ENCODE data around the gene OPCML. TPM values are rescaled to one million over a fixed set of nuclear protein-coding genes. Genes with fewer than 3 reads are reported as not detected.

The OPCML gene
- total and polyA plus RNA-seq, 2 donors, result 0.06 to 2.3 TPM

DNA sequence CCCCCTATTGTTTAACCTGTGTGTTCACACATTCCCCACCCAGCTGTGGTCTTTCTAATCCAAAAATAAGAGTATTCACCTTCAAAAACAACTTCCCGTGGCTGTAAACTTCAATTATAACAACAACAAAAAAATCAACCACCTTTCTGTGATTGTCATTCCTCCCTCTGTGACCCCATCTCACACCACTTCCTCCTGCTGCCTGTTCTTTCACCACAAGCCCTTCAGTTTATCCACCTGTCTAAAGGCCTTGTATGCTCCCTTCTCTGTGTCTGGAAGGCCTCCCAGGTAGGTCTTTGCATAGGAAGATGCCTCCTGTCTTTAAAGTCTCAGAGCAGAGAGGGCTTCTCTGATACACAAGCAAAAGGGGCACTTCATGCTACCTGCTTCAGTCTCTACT, 707.7 kb downstream of the OPCML start:
- Histone ChIP-seq H3K36me3 (ENCODE audit: insufficient read depth) (no peaks in the 10 kb centered on the region), H3K4me3 (ENCODE audit: low read depth, low read length) (no peak overlapping the region), H3K27ac (ENCODE audit: low read depth) (no peak overlapping the region), H3K4me1 (ENCODE audit: insufficient read depth) (no peaks in the 10 kb centered on the region)
- WGBS, result 57% methylated on average over 1 of the region's 1 CpG
- DNase-seq (ENCODE audit: extremely low spot score), result no peak

GRCh38 chr11:132822276-132822675, 710.0 kb downstream of the OPCML start:
- 94% methylated on average over 5 of the region's 5 CpGs for WGBS
- H3K4me3 ChIP-seq (ENCODE audit: low read depth, low read length), result no peak overlapping the region
- no peak overlapping the region for H3K27ac ChIP-seq (ENCODE audit: low read depth)
- H3K36me3 ChIP-seq (ENCODE audit: insufficient read depth), result no peaks in the 10 kb centered on the region
- no peak for DNase-seq (ENCODE audit: extremely low spot score)
- no peaks in the 10 kb centered on the region for H3K4me1 ChIP-seq (ENCODE audit: insufficient read depth)

DNA sequence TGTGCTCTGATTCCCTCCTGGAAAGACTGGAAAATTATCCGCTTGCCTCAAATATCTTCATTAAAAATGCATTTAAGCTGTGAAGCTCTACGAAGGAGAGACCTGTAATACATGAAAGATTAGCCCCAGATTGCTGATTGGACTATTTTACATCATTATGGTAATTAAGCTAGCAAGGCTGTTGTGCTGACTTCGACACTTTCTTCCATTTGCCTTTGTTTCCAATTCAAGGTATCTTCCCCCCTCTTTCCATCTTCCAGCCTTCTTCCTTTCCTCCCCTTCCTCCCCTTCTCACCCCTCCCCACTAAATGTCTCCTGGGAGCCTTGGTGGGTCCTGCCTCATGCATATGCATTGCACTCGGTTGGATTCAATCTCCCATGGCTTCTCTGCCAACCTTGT, 710.8 kb downstream of the OPCML start:
- no peaks in the 10 kb centered on the region for H3K36me3 ChIP-seq (ENCODE audit: insufficient read depth)

DNA sequence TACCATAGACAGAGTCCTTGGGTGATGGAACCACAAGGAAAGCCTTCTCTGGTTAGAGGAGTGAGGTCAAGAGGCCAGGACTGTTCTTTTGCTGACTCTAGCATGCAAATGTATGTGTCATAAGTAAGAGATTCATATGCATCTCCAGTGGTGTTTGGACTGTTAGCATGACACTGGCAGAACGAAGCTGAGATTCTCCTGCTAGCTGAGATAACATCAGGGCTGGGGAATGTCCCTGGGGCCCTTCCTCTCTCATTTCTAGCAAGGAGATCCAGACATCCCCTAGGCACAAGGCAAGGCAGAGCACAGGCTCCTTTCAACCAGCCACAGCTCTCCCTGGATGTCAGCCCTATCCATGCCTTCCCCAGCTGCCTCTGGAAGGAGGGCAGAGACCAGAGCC, 711.3 kb downstream of the OPCML start:
- no peaks in the 10 kb centered on the region for H3K4me1 ChIP-seq (ENCODE audit: insufficient read depth)
- DNase-seq (ENCODE audit: extremely low spot score), result no peak
- H3K36me3 ChIP-seq (ENCODE audit: insufficient read depth), result no peaks in the 10 kb centered on the region
- 26% methylated on average over 1 of the region's 1 CpG for WGBS
- no peak overlapping the region for H3K4me3 ChIP-seq (ENCODE audit: low read depth, low read length)
- no peak overlapping the region for H3K27ac ChIP-seq (ENCODE audit: low read depth)

More for the DNA sequence above, 710.8 kb downstream of the OPCML start:
- no peak for DNase-seq (ENCODE audit: extremely low spot score)
- H3K4me3 ChIP-seq (ENCODE audit: low read depth, low read length), result no peak overlapping the region
- H3K4me1 ChIP-seq (ENCODE audit: insufficient read depth), result no peaks in the 10 kb centered on the region
- H3K27ac ChIP-seq (ENCODE audit: low read depth), result no peak overlapping the region
- 71% methylated on average over 4 of the region's 4 CpGs for WGBS

DNA sequence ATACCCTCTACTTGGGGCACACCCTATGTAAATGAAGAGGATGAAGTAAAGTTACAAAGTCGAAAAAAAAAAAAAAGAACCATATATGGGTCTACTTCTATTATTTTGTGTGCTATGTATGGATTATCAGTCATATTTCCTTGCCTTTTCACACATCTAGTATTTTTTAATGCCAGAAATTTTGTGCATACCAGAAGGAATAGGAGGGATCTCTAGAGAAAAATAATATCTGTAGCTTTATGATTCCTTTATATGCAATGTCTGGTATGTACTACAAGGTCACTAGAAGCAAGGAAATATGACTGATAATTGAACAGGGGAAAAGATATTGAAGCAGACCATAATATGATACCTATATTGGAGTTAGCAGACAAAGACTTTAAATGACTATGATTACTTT, 713.4 kb downstream of the OPCML start:
- WGBS, result 75% methylated on average over 1 of the region's 1 CpG
- no peaks in the 10 kb centered on the region for H3K36me3 ChIP-seq (ENCODE audit: insufficient read depth)
- no peak for DNase-seq (ENCODE audit: extremely low spot score)

GRCh38 chr11:132817387-132817786, 714.9 kb downstream of the OPCML start:
- H3K4me3 ChIP-seq (ENCODE audit: low read depth, low read length), result no peak overlapping the region
- no peaks in the 10 kb centered on the region for H3K4me1 ChIP-seq (ENCODE audit: insufficient read depth)
- no peaks in the 10 kb centered on the region for H3K36me3 ChIP-seq (ENCODE audit: insufficient read depth)
- no peak for DNase-seq (ENCODE audit: extremely low spot score)
- H3K27ac ChIP-seq (ENCODE audit: low read depth), result no peak overlapping the region
- WGBS, result 81% methylated on average over 1 of the region's 1 CpG

More for the DNA sequence above, 713.4 kb downstream of the OPCML start:
- H3K4me1 ChIP-seq (ENCODE audit: insufficient read depth), result no peaks in the 10 kb centered on the region
- no peak overlapping the region for H3K4me3 ChIP-seq (ENCODE audit: low read depth, low read length)
- H3K27ac ChIP-seq (ENCODE audit: low read depth), result no peak overlapping the region

DNA sequence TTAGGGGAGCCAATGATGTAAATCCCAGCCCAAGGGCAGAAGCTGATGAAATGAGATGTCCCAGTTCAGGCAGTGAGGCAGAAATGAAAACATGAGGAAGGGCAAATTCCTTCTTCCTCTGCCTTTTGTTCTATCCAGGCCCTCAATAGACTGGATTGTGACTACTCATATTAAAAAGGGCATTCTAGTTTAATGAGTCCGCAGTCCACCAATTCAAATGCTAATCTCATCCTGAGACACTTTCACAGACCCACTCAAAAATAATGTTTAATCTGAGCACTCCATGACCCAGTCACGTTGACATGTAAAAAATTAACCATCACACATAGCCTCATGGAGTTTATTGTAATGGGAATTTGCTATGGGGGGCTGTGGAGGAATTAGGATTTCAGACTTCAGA, 717.9 kb downstream of the OPCML start:
- 74% methylated on average over 2 of the region's 2 CpGs for WGBS
- Histone ChIP-seq H3K36me3 (ENCODE audit: insufficient read depth) (no peaks in the 10 kb centered on the region), H3K4me1 (ENCODE audit: insufficient read depth) (no peaks in the 10 kb centered on the region), H3K4me3 (ENCODE audit: low read depth, low read length) (no peak overlapping the region), H3K27ac (ENCODE audit: low read depth) (no peak overlapping the region)
- no peak for DNase-seq (ENCODE audit: extremely low spot score)

GRCh38 chr11:132811649-132812048, 720.7 kb downstream of the OPCML start:
- Histone ChIP-seq H3K4me3 (ENCODE audit: low read depth, low read length) (no peak overlapping the region), H3K36me3 (ENCODE audit: insufficient read depth) (no peaks in the 10 kb centered on the region), H3K4me1 (ENCODE audit: insufficient read depth) (no peaks in the 10 kb centered on the region), H3K27ac (ENCODE audit: low read depth) (no peak overlapping the region)
- DNase-seq (ENCODE audit: extremely low spot score), result no peak
- 81% methylated on average over 6 of the region's 6 CpGs for WGBS

- DNase-seq (ENCODE audit: extremely low spot score), result no peak
- 72% methylated on average over 6 of the region's 6 CpGs for WGBS
Observed at GRCh38 chr11:132809070-132809469, 723.2 kb downstream of the OPCML start.

GRCh38 chr11:132804258-132804657, 728.0 kb downstream of the OPCML start:
- Histone ChIP-seq H3K4me3 (ENCODE audit: low read depth, low read length) (no peak overlapping the region), H3K4me1 (ENCODE audit: insufficient read depth) (no peaks in the 10 kb centered on the region), H3K27ac (ENCODE audit: low read depth) (no peak overlapping the region), H3K36me3 (ENCODE audit: insufficient read depth) (no peaks in the 10 kb centered on the region)
- WGBS, result 79% methylated on average over 4 of the region's 4 CpGs
- no peak for DNase-seq (ENCODE audit: extremely low spot score)

More at GRCh38 chr11:132809070-132809469, 723.2 kb downstream of the OPCML start:
- Histone ChIP-seq H3K27ac (ENCODE audit: low read depth) (no peak overlapping the region), H3K4me3 (ENCODE audit: low read depth, low read length) (no peak overlapping the region), H3K36me3 (ENCODE audit: insufficient read depth) (no peaks in the 10 kb centered on the region), H3K4me1 (ENCODE audit: insufficient read depth) (no peaks in the 10 kb centered on the region)

GRCh38 chr11:132803436-132803835, 728.9 kb downstream of the OPCML start:
- whole genome bisulfite sequencing, result 82% methylated on average over 2 of the region's 2 CpGs
- DNase-seq (ENCODE audit: extremely low spot score), result no peak

GRCh38 chr11:132802947-132803346, 729.4 kb downstream of the OPCML start:
- Histone ChIP-seq H3K4me3 (ENCODE audit: low read depth, low read length) (no peak overlapping the region), H3K27ac (ENCODE audit: low read depth) (no peak overlapping the region), H3K4me1 (ENCODE audit: insufficient read depth) (no peaks in the 10 kb centered on the region), H3K36me3 (ENCODE audit: insufficient read depth) (no peaks in the 10 kb centered on the region)
- WGBS, result 49% methylated on average over 4 of the region's 4 CpGs
- no peak for DNase-seq (ENCODE audit: extremely low spot score)

More at GRCh38 chr11:132803436-132803835, 728.9 kb downstream of the OPCML start:
- no peak overlapping the region for H3K4me3 ChIP-seq (ENCODE audit: low read depth, low read length)
- no peaks in the 10 kb centered on the region for H3K36me3 ChIP-seq (ENCODE audit: insufficient read depth)
- no peaks in the 10 kb centered on the region for H3K4me1 ChIP-seq (ENCODE audit: insufficient read depth)
- no peak overlapping the region for H3K27ac ChIP-seq (ENCODE audit: low read depth)

DNA sequence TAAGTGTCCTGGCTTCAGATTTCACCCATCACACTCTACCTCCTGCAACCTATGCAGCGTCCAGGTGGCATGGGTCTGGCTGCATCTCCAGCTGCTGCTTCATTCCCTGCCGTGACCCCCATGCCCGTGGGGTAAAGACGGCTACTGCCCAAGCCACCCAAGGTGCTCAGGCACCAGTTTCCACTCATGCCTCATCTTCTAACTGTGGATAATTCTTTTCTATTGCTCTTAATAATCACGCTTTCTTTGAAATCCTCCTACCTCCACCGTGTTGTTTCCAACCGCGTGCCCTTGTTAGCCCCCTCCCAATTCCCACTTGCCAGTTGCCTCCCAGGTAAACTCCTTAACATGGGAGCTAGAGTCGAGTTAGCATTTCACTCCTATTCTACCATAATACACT, 738.5 kb downstream of the OPCML start:
- Histone ChIP-seq H3K4me3 (ENCODE audit: low read depth, low read length) (no peak overlapping the region), H3K36me3 (ENCODE audit: insufficient read depth) (no peaks in the 10 kb centered on the region), H3K4me1 (ENCODE audit: insufficient read depth) (no peaks in the 10 kb centered on the region), H3K27ac (ENCODE audit: low read depth) (no peak overlapping the region)
- DNase-seq (ENCODE audit: extremely low spot score), result no peak
- 81% methylated on average over 9 of the region's 9 CpGs for WGBS

DNA sequence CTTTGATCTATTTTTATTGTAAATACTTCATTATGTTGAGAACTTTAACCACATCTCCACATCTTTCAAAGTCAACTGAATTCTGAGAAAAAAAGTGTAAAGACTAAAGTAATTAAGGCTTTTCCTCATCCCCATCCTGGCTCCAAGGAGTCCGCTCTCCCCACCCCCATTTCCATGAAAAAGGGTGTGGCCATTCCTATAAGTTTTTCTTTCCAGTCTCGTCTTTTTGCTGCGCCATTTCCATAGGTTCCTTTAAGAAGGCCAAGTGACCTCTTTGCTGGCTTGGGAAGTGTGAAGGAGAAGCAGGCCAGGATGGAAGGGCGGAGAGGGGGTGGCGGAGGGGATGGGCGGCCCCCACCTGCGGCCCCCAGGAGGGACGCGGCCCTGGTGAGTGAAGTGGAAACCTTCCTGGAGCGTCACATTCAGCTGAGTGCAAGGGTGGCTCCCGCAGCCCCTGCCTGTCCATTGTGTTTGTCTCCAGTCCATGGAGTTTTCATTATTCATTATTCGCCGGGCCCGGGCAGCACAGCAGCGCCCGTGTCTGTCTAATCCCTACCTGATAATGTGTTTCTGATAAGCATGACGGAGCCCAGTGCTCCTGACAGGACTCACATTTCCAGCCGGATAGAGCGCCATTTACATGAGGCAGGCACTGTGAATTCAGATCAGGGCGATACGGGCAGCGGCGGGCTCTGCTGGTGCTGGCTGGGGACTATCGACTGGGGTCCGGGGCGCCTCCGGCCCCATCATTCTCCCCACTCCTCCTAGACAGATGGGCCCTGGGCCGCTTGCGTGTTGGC, 739.8 kb downstream of the OPCML start:
- Histone ChIP-seq H3K4me1 (ENCODE audit: insufficient read depth) (no peaks in the 10 kb centered on the region), H3K36me3 (ENCODE audit: insufficient read depth) (no peaks in the 10 kb centered on the region), H3K4me3 (ENCODE audit: low read depth, low read length) (no peak overlapping the region), H3K27ac (ENCODE audit: low read depth) (no peak overlapping the region)
- DNase-seq (ENCODE audit: extremely low spot score), result no peak
- 40% methylated on average over 29 of the region's 29 CpGs for WGBS
